Breast epithelium (tissue), 4 donors: Measurements from ENCODE around the gene PCSK5. TPM values are rescaled to one million over a fixed set of nuclear protein-coding genes. Genes with fewer than 3 reads are reported as not detected.
"Not testable (repeated sequence)": the region's sequence is repeated elsewhere in the genome, so short reads cannot be mapped to it uniquely, and the experiment has no call there.

Experiments
- DNase-seq, 2 donors: peaks; one replicate each; pipeline ENCODE4 v3.0.0-alpha.2; 2019; ENCODE audit warnings: low spot score in 2 of 2
- H3K27ac ChIP-seq, 2 donors: fragments of 200-600 bp; sonication (generic) in 1 of 2; one replicate each; pipeline ENCODE4 v1.5.1; 2016 to 2019; ENCODE audit warnings: mild to moderate bottlenecking in 1 of 2
- H3K27me3 ChIP-seq, 2 donors: fragments of 200-600 bp; sonication (generic) in 1 of 2; one replicate each; pipeline versions ENCODE4 v1.5.1 to v1.6.0; 2017 to 2019; ENCODE audit warnings: control low read depth in 1 of 2, mild to moderate bottlenecking in 1 of 2
- H3K36me3 ChIP-seq: fragments of 200-600 bp; one replicate; pipeline ENCODE4 v1.5.1; 2019
- H3K4me1 ChIP-seq, 2 donors: fragments of 200-600 bp; sonication (generic); one replicate each; pipeline ENCODE4 v1.5.1; 2016 to 2019; ENCODE audit warnings: control low read depth in 1 of 2
- H3K4me3 ChIP-seq, 3 donors: fragments of 200-600 bp; sonication (generic); 1 replicate in 2 of 3; 2 replicates in 1 of 3; pipeline ENCODE4 v1.5.1; 2016 to 2019; ENCODE audit warnings: mild to moderate bottlenecking in 3 of 3, moderate library complexity in 2 of 3
- H3K9me3 ChIP-seq, 2 donors: fragments of 200-600 bp; sonication (generic) in 1 of 2; one replicate each; pipeline ENCODE4 v1.5.1; 2016 to 2019; ENCODE audit warnings: control low read depth in 1 of 2
- POLR2A ChIP-seq: fragments of 450-650 bp; IDR thresholded peaks from one replicate; pipeline ENCODE4 v1.6.1; 2016; ENCODE audit warnings: antibody characterized with exemption, mild to moderate bottlenecking, moderate library complexity
- POLR2AphosphoS5 ChIP-seq, 3 donors: sonication (generic); formaldehyde crosslinking; IDR thresholded peaks; one replicate each; pipeline ENCODE4 v1.6.1; 2017; ENCODE audit warnings: antibody characterized with exemption in 3 of 3
- intact Hi-C: fragments of 100-400 bp; cut with DNase I; formaldehyde crosslinking; loops from one replicate; pipeline ENCODE4 v1.15.1; 2023; ENCODE audit warnings: low total_unique reads
- total RNA-seq, 3 donors: library from RNA; depleted of rRNA; stranded (reverse); fragments of >200 nt; gene quantifications; one replicate each; pipeline ENCODE4 v1.1.0, GENCODE V29; 2016
- TF ChIP-seq, protein P1 (sequence below), 3 donors: fragments of 450-650 bp; IDR thresholded peaks; one replicate each; pipeline ENCODE4 v1.5.1; 2016 to 2017; ENCODE audit warnings: antibody characterized with exemption in 3 of 3, mild to moderate bottlenecking in 3 of 3, moderate library complexity in 3 of 3

The PCSK5 gene
- total RNA-seq, 3 donors from 2014 or later, result 12.7 to 21.0 (median 19.0) TPM

DNA sequence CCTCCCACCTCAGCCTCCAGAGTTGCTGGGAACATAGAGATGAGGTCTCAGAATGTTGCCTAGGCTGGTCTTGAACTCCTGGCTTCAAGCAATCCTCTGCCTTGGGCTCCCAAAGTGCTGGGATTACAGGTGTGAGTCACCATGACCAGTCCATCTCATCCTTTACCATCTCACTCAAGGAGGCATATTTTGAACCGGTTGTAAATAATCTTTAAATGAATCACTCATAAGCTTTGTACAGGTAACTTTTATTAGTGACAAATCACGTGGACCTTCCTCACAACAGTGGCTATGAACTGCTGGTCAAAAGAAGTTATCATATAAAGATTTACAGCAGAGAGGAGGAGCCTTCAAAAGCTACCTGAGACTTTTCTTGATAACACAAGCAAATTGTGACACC is 433.0 kb downstream of the PCSK5 start:
- TF ChIP-seq, protein P1, sequence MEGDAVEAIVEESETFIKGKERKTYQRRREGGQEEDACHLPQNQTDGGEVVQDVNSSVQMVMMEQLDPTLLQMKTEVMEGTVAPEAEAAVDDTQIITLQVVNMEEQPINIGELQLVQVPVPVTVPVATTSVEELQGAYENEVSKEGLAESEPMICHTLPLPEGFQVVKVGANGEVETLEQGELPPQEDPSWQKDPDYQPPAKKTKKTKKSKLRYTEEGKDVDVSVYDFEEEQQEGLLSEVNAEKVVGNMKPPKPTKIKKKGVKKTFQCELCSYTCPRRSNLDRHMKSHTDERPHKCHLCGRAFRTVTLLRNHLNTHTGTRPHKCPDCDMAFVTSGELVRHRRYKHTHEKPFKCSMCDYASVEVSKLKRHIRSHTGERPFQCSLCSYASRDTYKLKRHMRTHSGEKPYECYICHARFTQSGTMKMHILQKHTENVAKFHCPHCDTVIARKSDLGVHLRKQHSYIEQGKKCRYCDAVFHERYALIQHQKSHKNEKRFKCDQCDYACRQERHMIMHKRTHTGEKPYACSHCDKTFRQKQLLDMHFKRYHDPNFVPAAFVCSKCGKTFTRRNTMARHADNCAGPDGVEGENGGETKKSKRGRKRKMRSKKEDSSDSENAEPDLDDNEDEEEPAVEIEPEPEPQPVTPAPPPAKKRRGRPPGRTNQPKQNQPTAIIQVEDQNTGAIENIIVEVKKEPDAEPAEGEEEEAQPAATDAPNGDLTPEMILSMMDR (IDR thresholded peaks at IDR 0.05), result no peak
- TF ChIP-seq POLR2AphosphoS5 (IDR thresholded peaks at IDR 0.05), result no peak
- TF ChIP-seq POLR2A, result no peak
- H3K4me1 ChIP-seq, result no peaks in the 10 kb centered on the region
- no peaks in the 10 kb centered on the region for H3K27me3 ChIP-seq
- no peaks in the 10 kb centered on the region for H3K9me3 ChIP-seq
- no peak for DNase-seq
- H3K27ac ChIP-seq, result no peak overlapping the region
- no peak overlapping the region for H3K4me3 ChIP-seq
- H3K36me3 ChIP-seq, result no peaks in the 10 kb centered on the region
- intact Hi-C loops, result no loop called here

DNA sequence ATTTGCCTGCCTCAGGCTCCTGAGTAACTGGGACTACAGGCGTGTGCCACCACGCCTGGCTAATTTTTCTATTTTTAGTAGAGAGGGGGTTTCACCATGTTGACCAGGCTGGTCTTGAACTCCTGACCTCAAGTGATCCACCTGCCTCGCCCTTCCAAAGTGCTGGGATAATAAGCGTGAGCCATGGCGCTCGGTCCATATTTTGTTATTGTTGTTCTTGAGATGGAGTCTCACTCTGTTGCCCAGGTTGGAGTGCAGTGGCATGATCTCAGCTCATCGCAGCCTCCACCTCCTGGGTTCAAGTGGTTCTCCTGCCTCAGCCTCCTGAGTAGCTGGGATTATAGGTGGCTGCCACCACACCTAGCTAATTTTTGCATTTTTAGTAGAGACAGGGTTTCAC is 433.6 kb downstream of the PCSK5 start:
- H3K27me3 ChIP-seq, H3K36me3 ChIP-seq, H3K27ac ChIP-seq, H3K4me1 ChIP-seq, H3K9me3 ChIP-seq, DNase-seq, H3K4me3 ChIP-seq, intact Hi-C loops: not testable (repeated sequence)

DNA sequence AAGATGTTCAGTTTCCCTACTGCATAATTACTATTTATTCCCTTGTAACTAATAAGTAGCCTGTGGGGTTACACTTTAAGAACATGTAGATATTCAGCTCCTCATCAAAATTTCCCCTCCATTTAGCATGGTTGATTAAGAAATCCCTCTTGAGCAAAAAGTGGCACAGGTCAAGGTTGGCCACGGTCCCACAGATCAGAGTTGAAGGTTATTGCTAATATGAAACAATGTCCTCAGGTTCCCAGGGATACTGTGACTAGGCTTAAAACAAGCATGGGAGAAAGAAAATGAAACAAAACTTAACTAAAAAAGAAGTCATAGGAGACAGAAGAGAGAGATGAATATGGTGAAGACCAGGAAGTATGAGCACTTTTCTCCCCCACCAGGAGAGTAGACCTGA is 439.6 kb downstream of the PCSK5 start:
- no peak for DNase-seq
- intact Hi-C loops, result no loop called here
- no peaks in the 10 kb centered on the region for H3K36me3 ChIP-seq
- no peak overlapping the region for H3K4me3 ChIP-seq
- H3K4me1 ChIP-seq, result no peaks in the 10 kb centered on the region
- no peaks in the 10 kb centered on the region for H3K27me3 ChIP-seq
- no peaks in the 10 kb centered on the region for H3K9me3 ChIP-seq
- TF ChIP-seq, protein P1 (IDR thresholded peaks at IDR 0.05), result no peak
- TF ChIP-seq POLR2AphosphoS5 (IDR thresholded peaks at IDR 0.05), result no peak
- H3K27ac ChIP-seq, result no peak overlapping the region

DNA sequence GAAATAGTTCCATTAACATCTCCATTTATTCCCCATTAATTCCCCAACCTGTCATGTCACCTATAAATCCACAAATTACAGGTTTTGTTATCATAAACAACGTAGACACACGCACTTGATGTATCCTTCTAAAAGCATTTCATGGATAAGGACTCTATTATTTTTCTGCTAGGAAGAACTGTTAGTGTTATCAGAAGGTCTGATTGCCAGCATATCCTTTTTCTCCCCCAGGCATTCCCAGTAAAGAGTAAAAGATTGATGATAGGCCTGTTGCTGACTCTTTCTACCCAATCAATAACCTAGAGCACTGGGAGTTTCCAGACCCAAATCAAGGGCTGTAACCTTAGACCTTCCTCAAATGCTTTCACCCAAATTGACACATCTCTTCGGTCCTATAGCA is 442.9 kb downstream of the PCSK5 start:
- Histone ChIP-seq H3K27ac (no peak overlapping the region), H3K27me3 (no peaks in the 10 kb centered on the region), H3K36me3 (no peaks in the 10 kb centered on the region), H3K4me3 (no peak overlapping the region), H3K4me1 (no peaks in the 10 kb centered on the region), H3K9me3 (no peaks in the 10 kb centered on the region)
- DNase-seq, result no peak
- intact Hi-C loops, result no loop called here
- TF ChIP-seq, protein P1 (IDR thresholded peaks at IDR 0.05), result no peak
- TF ChIP-seq POLR2A (no peak), POLR2AphosphoS5 (IDR thresholded peaks at IDR 0.05) (no peak)

DNA sequence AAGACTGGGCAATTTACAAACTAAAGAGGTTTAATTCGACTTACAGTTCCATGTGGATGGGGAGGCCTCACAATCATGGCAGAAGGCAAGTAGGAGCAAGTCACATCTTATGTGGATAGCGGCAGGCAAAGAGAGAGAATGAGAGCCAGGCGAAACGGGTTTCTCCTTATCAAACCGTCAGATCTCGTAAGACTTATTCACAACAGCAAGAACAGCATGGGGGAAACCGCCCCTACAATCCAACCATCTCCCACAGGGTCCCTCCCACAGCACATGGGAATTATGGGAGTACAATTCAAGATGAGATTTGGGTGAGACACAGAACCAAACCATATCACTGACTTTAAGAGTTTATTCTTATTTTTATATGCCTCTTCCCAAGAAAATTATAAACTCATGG is 443.5 kb downstream of the PCSK5 start:
- intact Hi-C loops, result no loop called here
- TF ChIP-seq POLR2A, result no peak
- TF ChIP-seq, protein P1 (IDR thresholded peaks at IDR 0.05), result no peak
- TF ChIP-seq POLR2AphosphoS5 (IDR thresholded peaks at IDR 0.05), result no peak
- no peak overlapping the region for H3K4me3 ChIP-seq
- H3K36me3 ChIP-seq, result no peaks in the 10 kb centered on the region
- no peaks in the 10 kb centered on the region for H3K9me3 ChIP-seq
- no peak for DNase-seq
- no peaks in the 10 kb centered on the region for H3K4me1 ChIP-seq
- no peaks in the 10 kb centered on the region for H3K27me3 ChIP-seq
- H3K27ac ChIP-seq, result no peak overlapping the region

DNA sequence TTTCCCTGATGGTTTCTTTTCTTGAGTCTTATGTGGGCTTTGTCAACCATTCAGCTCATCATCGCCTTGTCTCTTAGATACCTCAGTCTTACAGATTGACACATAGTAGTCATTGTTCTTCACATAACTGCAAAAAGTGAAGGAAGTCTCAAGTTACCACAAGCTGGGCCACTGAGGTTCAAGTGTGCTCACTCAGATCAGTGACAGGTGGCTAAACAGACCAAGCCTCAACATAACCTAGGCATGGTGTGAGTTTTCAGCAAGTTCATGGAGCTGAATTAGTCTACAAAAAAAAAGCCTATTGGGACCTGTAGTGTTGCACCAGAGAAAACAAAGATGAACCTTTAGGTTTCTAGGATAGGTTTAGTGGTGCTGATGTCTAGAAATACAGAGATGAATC is 445.6 kb downstream of the PCSK5 start:
- Histone ChIP-seq H3K4me3 (no peak overlapping the region), H3K9me3 (no peaks in the 10 kb centered on the region), H3K36me3 (no peaks in the 10 kb centered on the region), H3K4me1 (no peaks in the 10 kb centered on the region), H3K27ac (no peak overlapping the region), H3K27me3 (no peaks in the 10 kb centered on the region)
- DNase-seq, result no peak
- TF ChIP-seq, protein P1 (IDR thresholded peaks at IDR 0.05), result no peak
- TF ChIP-seq POLR2A (no peak), POLR2AphosphoS5 (IDR thresholded peaks at IDR 0.05) (no peak)
- intact Hi-C loops, result no loop called here
